Tibial artery (tissue), 4 donors: Measurements from ENCODE around the gene RCCD1.

Experiments used
- DNase-seq, 2 donors: peaks; one replicate each; pipeline ENCODE4 v3.0.0-alpha.2; 2019
- H3K27ac ChIP-seq, 2 donors: fragments of 200-600 bp; sonication (generic) in 1 of 2; 1 replicate in 1 of 2; 2 replicates in 1 of 2; pipeline ENCODE4 v1.5.1; 2018 to 2019; ENCODE audit warnings: mild to moderate bottlenecking in 1 of 2
- H3K27me3 ChIP-seq, 2 donors: fragments of 200-600 bp; sonication (generic) in 1 of 2; one replicate each; pipeline versions ENCODE4 v1.5.1 to v1.6.0; 2016 to 2019
- H3K36me3 ChIP-seq, 3 donors: fragments of 200-600 bp; sonication (generic) in 2 of 3; one replicate each; pipeline ENCODE4 v1.5.1; 2016 to 2019; ENCODE audit warnings: mild to moderate bottlenecking in 2 of 3
- H3K4me1 ChIP-seq, 4 donors: fragments of 200-600 bp; sonication (generic) in 2 of 4; 1 replicate in 3 of 4; 2 replicates in 1 of 4; pipeline ENCODE4 v1.5.1; 2016 to 2019
- H3K4me3 ChIP-seq, 2 donors: fragments of 200-600 bp; sonication (generic) in 1 of 2; 1 replicate in 1 of 2; 2 replicates in 1 of 2; pipeline ENCODE4 v1.5.1; 2018 to 2019; ENCODE audit warnings: mild to moderate bottlenecking in 2 of 2
- H3K9me3 ChIP-seq, 3 donors: fragments of 200-600 bp; sonication (generic) in 1 of 3; one replicate each; pipeline ENCODE4 v1.5.1; 2016 to 2019
- intact Hi-C: fragments of 100-400 bp; cut with DNase I; formaldehyde crosslinking; loops from one replicate; pipeline ENCODE4 v1.15.0; 2023; ENCODE audit warnings: low total_unique reads
- TF ChIP-seq, protein P1 (sequence below), 2 experiments: fragments of 200-600 bp in 1 of 2; fragments of 450-650 bp in 1 of 2; IDR thresholded peaks; one replicate each; pipeline ENCODE4 v1.5.1; 2017 to 2019; ENCODE audit warnings: antibody characterized with exemption in 2 of 2, mild to moderate bottlenecking in 1 of 2, moderate library complexity in 1 of 2

The RCCD1 gene

GRCh38 chr15:90953947-90954711, 555 bp upstream of the RCCD1 start:
- Histone ChIP-seq H3K4me1 (peaks cover 0 to 41% (median 34%) of the 10 kb centered on the region in 4 donors), H3K27ac (peak overlapping the region; percentile 93 to 96), H3K27me3 (no peaks in the 10 kb centered on the region), H3K36me3 (peaks cover 24 to 49% (median 44%) of the 10 kb centered on the region in 3 donors), H3K4me3 (peak overlapping the region; percentile 80 to 87), H3K9me3 (no peaks in the 10 kb centered on the region)
- intact Hi-C loops = no loop called here
- DNase-seq = no peak
- TF ChIP-seq, protein P1, sequence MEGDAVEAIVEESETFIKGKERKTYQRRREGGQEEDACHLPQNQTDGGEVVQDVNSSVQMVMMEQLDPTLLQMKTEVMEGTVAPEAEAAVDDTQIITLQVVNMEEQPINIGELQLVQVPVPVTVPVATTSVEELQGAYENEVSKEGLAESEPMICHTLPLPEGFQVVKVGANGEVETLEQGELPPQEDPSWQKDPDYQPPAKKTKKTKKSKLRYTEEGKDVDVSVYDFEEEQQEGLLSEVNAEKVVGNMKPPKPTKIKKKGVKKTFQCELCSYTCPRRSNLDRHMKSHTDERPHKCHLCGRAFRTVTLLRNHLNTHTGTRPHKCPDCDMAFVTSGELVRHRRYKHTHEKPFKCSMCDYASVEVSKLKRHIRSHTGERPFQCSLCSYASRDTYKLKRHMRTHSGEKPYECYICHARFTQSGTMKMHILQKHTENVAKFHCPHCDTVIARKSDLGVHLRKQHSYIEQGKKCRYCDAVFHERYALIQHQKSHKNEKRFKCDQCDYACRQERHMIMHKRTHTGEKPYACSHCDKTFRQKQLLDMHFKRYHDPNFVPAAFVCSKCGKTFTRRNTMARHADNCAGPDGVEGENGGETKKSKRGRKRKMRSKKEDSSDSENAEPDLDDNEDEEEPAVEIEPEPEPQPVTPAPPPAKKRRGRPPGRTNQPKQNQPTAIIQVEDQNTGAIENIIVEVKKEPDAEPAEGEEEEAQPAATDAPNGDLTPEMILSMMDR (IDR thresholded peaks at IDR 0.05) = no peak

- TF ChIP-seq, protein P1 (IDR thresholded peaks at IDR 0.05) = no peak
- Histone ChIP-seq H3K4me3 (peak overlapping the region; percentile 87 to 88), H3K36me3 (peaks cover 8 to 33% (median 28%) of the 10 kb centered on the region in 3 donors), H3K27me3 (no peaks in the 10 kb centered on the region), H3K4me1 (peaks cover 0 to 57% (median 49%) of the 10 kb centered on the region in 4 donors), H3K9me3 (no peaks in the 10 kb centered on the region), H3K27ac (peak overlapping the region; percentile 93 to 96)
- intact Hi-C loops = loop anchor here (5.0 kb wide), 2 partner anchors 37 to 92 kb away; partner anchors contain the start of gene PRC1
- no peak for DNase-seq
Measured at GRCh38 chr15:90955624-90956273, 1.1 kb downstream of the RCCD1 start.

- H3K27me3 ChIP-seq = no peaks in the 10 kb centered on the region
- peak overlapping the region; percentile 83 to 86 for H3K27ac ChIP-seq
- intact Hi-C loops = loop anchor here (5.0 kb wide), 2 partner anchors 36 to 91 kb away; partner anchors contain the start of gene PRC1
- peaks cover 0 to 64% (median 54%) of the 10 kb centered on the region in 4 donors for H3K4me1 ChIP-seq
- DNase-seq = peak; percentile 57 to 86
- TF ChIP-seq, protein P1 (IDR thresholded peaks at IDR 0.05) = peak; percentile 92 to 97
- H3K4me3 ChIP-seq = peak overlapping the region; percentile 75 to 88
- peaks cover under 1 to 32% (median 30%) of the 10 kb centered on the region in 3 donors for H3K36me3 ChIP-seq
- H3K9me3 ChIP-seq = no peaks in the 10 kb centered on the region
Measured at GRCh38 chr15:90956274-90957030, 1.8 kb downstream of the RCCD1 start.

DNA sequence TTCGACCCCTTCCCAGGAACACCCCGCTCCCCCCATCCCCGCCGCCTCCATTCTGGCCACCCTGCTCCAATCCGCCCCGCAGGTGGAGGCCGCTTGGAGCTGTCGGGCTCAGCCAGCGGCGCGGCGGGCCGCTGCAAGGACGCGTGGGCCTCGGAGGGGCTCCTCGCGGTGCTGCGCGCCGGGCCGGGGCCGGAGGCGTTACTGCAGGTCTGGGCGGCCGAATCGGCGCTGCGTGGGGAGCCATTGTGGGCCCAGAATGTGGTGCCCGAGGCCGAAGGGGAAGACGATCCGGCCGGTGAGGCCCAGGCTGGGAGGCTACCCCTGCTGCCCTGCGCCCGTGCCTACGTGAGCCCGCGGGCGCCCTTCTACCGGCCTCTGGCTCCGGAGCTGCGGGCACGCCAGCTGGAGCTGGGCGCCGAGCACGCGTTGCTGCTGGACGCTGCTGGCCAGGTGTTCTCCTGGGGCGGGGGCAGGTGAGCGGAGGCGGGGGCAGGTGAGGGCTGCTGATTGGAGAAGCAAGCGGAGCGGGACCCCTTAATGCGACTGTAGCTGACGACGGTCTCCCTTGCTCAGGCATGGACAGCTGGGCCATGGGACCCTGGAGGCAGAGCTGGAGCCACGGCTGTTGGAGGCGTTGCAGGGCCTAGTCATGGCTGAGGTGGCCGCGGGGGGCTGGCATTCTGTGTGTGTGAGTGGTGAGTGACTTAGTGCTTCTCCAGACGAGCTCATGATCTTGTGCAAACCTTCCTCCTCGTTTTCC, 2.5 kb downstream of the RCCD1 start:
- Histone ChIP-seq H3K27me3 (no peaks in the 10 kb centered on the region), H3K4me3 (peak overlapping the region; percentile 75 to 88), H3K4me1 (peaks cover 0 to 65% (median 55%) of the 10 kb centered on the region in 4 donors), H3K9me3 (no peaks in the 10 kb centered on the region), H3K27ac (peak overlapping the region; percentile 83 to 86), H3K36me3 (peaks cover 0 to 32% (median 30%) of the 10 kb centered on the region in 3 donors)
- intact Hi-C loops = loop anchor here (5.0 kb wide), 2 partner anchors 35 to 90 kb away; partner anchors contain the start of gene PRC1
- DNase-seq = no peak
- TF ChIP-seq, protein P1 (IDR thresholded peaks at IDR 0.05) = no peak
